ENCODE results near the gene INF2. TPM values are rescaled to one million over a fixed set of nuclear protein-coding genes. Genes with fewer than 3 reads are reported as not detected.

The INF2 gene
- total RNA-seq, 3 donors from 2014 or later (not counting 1 experiment from before 2014, with no cell fraction given), result 12.7 to 21.9 (median 15.3) TPM

DNA sequence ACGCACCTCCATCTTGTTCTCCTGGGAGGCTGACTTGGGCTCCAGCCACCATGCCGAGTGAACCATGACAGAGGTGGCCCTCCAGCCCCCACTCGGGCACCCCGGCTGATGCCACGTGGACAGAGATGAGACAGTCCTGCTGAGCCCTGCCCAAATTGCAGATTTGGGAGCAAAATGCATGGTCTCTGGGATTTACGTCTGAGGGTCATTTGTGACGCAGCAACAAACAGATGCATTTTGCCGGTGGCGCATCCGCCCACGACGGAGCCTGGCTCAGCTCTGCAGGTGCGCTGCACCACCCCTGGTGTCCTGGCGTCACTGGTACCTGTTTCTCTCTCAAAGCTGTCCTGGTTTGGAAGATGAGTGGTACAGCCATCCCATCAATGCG, 31.1 kb upstream of the INF2 start:
- intact Hi-C loops (cut with micrococcal nuclease), result no loop called here

GRCh38 chr14:104659146-104659545, 30.3 kb upstream of the INF2 start:
- no peak for TF ChIP-seq CTCF (IDR thresholded peaks at IDR 0.05)
- Histone ChIP-seq H3K4me1 (ENCODE audit: control insufficient read depth, insufficient read depth, low read length) (peaks cover 50% of the 10 kb centered on the region), H3K27me3 (ENCODE audit: control insufficient read depth, insufficient read depth, low read length) (peaks cover 15% of the 10 kb centered on the region), H3K4me3 (ENCODE audit: low read length) (no peak overlapping the region), H3K9me3 (ENCODE audit: control insufficient read depth, insufficient read depth, low read length) (no peaks in the 10 kb centered on the region), H3K36me3 (ENCODE audit: control insufficient read depth, insufficient read depth, low read length) (no peaks in the 10 kb centered on the region), H3K27ac (ENCODE audit: low read length) (peak overlapping the region; percentile 78)
- 63% methylated on average over 3 of the region's 5 CpGs for WGBS (ENCODE audit: insufficient coverage)
- Mint-ChIP-seq H3K36me3 (no peaks in the 10 kb centered on the region), H3K4me3 (no peak overlapping the region), H3K9me3 (no peaks in the 10 kb centered on the region), H3K4me1 (peaks cover 16 to 23% of the 10 kb centered on the region in 2 donors), H3K27ac (no peak overlapping the region), H3K27me3 (ENCODE audit: low read depth in 2 of 2) (peaks cover 47 to 53% of the 10 kb centered on the region in 2 donors)
- DNase-seq (no peak), ATAC-seq (no peak)
- intact Hi-C loops (cut with micrococcal nuclease), result no loop called here

More for the DNA sequence above, 31.1 kb upstream of the INF2 start:
- DNase-seq, result no peak
- no peak for ATAC-seq
- 68% methylated on average over 15 of the region's 15 CpGs for WGBS (ENCODE audit: insufficient coverage)
- Mint-ChIP-seq H3K4me1 (peaks cover 16 to 22% of the 10 kb centered on the region in 2 donors), H3K9me3 (no peaks in the 10 kb centered on the region), H3K27ac (no peak overlapping the region), H3K4me3 (no peak overlapping the region), H3K36me3 (no peaks in the 10 kb centered on the region), H3K27me3 (ENCODE audit: low read depth in 2 of 2) (peaks cover 50 to 52% of the 10 kb centered on the region in 2 donors)
- H3K4me3 ChIP-seq (ENCODE audit: low read length), result no peak overlapping the region
- H3K36me3 ChIP-seq (ENCODE audit: control insufficient read depth, insufficient read depth, low read length), result no peaks in the 10 kb centered on the region
- H3K4me1 ChIP-seq (ENCODE audit: control insufficient read depth, insufficient read depth, low read length), result peaks cover 50% of the 10 kb centered on the region
- H3K27me3 ChIP-seq (ENCODE audit: control insufficient read depth, insufficient read depth, low read length), result peaks cover 10% of the 10 kb centered on the region
- no peak for TF ChIP-seq CTCF (IDR thresholded peaks at IDR 0.05)
- peaks cover 6% of the 10 kb centered on the region for H3K9me3 ChIP-seq (ENCODE audit: control insufficient read depth, insufficient read depth, low read length)
- H3K27ac ChIP-seq (ENCODE audit: low read length), result peak overlapping the region; percentile 78

- DNase-seq (no peak), ATAC-seq (no peak)
- Mint-ChIP-seq H3K27me3 (ENCODE audit: low read depth in 2 of 2) (peaks cover 48 to 57% of the 10 kb centered on the region in 2 donors), H3K27ac (no peak overlapping the region), H3K4me1 (peaks cover 18 to 31% of the 10 kb centered on the region in 2 donors), H3K36me3 (no peaks in the 10 kb centered on the region), H3K9me3 (no peaks in the 10 kb centered on the region), H3K4me3 (peak overlapping the region; percentile 13)
- peaks cover 55% of the 10 kb centered on the region for H3K4me1 ChIP-seq (ENCODE audit: control insufficient read depth, insufficient read depth, low read length)
- H3K36me3 ChIP-seq (ENCODE audit: control insufficient read depth, insufficient read depth, low read length), result no peaks in the 10 kb centered on the region
- H3K4me3 ChIP-seq (ENCODE audit: low read length), result no peak overlapping the region
- H3K27ac ChIP-seq (ENCODE audit: low read length), result peak overlapping the region; percentile 78
- H3K27me3 ChIP-seq (ENCODE audit: control insufficient read depth, insufficient read depth, low read length), result peaks cover 18% of the 10 kb centered on the region
- WGBS (ENCODE audit: insufficient coverage), result 9% methylated on average over 43 of the region's 43 CpGs
- intact Hi-C loops (cut with micrococcal nuclease), result no loop called here
- no peak for TF ChIP-seq CTCF (IDR thresholded peaks at IDR 0.05)
- H3K9me3 ChIP-seq (ENCODE audit: control insufficient read depth, insufficient read depth, low read length), result no peaks in the 10 kb centered on the region
Measured at GRCh38 chr14:104659764-104660523, 29.5 kb upstream of the INF2 start.
